ENCODE measurements around the gene SPSB2.
"Not testable (repeated sequence)": the region's sequence is repeated elsewhere in the genome, so short reads cannot be mapped to it uniquely, and the experiment has no call there.

SPSB2 gene

GRCh38 chr12:6899427-6899826 is 26.3 kb upstream of the SPSB2 start:
- Histone ChIP-seq H3K9me3 (ENCODE audit: control insufficient read depth, low read length) (no peaks in the 10 kb centered on the region), H3K4me3 (ENCODE audit: extremely low read depth, insufficient read depth, low read length, poor library complexity, severe bottlenecking) (no peak overlapping the region), H3K36me3 (ENCODE audit: control insufficient read depth, insufficient read depth, low read length) (no peaks in the 10 kb centered on the region), H3K4me1 (ENCODE audit: control insufficient read depth, insufficient read depth, low read length, poor library complexity, severe bottlenecking) (peaks cover 6% of the 10 kb centered on the region), H3K27ac (ENCODE audit: low read depth, low read length, severe bottlenecking) (no peak overlapping the region)
- 89 to 100% methylated on average over 2 to 3 of the region's 5 CpGs for WGBS, 2 experiments (ENCODE audit: insufficient coverage in 2 of 2)

GRCh38 chr12:6896846-6897435 is 23.8 kb upstream of the SPSB2 start:
- H3K36me3 ChIP-seq (ENCODE audit: control insufficient read depth, insufficient read depth, low read length) = no peaks in the 10 kb centered on the region
- H3K27ac ChIP-seq (ENCODE audit: low read depth, low read length, severe bottlenecking) = no peak overlapping the region
- no peak overlapping the region for H3K4me3 ChIP-seq (ENCODE audit: extremely low read depth, insufficient read depth, low read length, poor library complexity, severe bottlenecking)
- H3K9me3 ChIP-seq (ENCODE audit: control insufficient read depth, low read length) = no peaks in the 10 kb centered on the region
- H3K4me1 ChIP-seq (ENCODE audit: control insufficient read depth, insufficient read depth, low read length, poor library complexity, severe bottlenecking) = no peaks in the 10 kb centered on the region
- WGBS, 2 experiments (ENCODE audit: insufficient coverage in 2 of 2) = 79 to 89% methylated on average over 5 of the region's 6 CpGs

- Histone ChIP-seq H3K27ac (ENCODE audit: low read depth, low read length, severe bottlenecking) (no peak overlapping the region), H3K36me3 (ENCODE audit: control insufficient read depth, insufficient read depth, low read length) (no peaks in the 10 kb centered on the region), H3K9me3 (ENCODE audit: control insufficient read depth, low read length) (no peaks in the 10 kb centered on the region), H3K4me3 (ENCODE audit: extremely low read depth, insufficient read depth, low read length, poor library complexity, severe bottlenecking) (no peak overlapping the region), H3K4me1 (ENCODE audit: control insufficient read depth, insufficient read depth, low read length, poor library complexity, severe bottlenecking) (peaks cover 10% of the 10 kb centered on the region)
- WGBS, 2 experiments (ENCODE audit: insufficient coverage in 2 of 2) = 84% methylated on average over 2 of the region's 3 CpGs; no CpG with 5 or more reads in 1 of the 2 experiments
Measured at GRCh38 chr12:6894321-6894720, 21.2 kb upstream of the SPSB2 start.

DNA sequence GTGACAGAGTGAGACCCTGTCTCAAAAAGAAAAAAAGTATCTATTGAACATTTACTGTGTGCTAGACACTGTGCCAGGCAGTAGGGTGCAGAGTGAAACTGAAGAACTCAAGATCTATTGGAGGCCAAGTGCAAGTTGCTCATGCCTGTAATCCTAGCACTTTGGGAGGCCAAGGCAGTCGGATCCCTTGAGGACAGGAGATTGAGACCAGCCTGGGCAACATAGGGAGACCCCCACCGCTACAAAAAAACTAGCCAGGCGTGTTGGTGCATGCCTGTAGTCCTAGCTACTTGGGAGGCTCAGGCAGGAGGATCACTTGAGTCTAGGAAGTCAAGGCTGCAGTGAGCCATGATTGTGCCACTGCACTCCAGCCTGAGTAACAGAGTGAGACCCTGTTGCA is 19.6 kb upstream of the SPSB2 start:
- not testable (repeated sequence) for H3K27ac ChIP-seq (ENCODE audit: low read depth, low read length, severe bottlenecking); H3K4me3 ChIP-seq (ENCODE audit: extremely low read depth, insufficient read depth, low read length, poor library complexity, severe bottlenecking); H3K9me3 ChIP-seq (ENCODE audit: control insufficient read depth, low read length); H3K36me3 ChIP-seq (ENCODE audit: control insufficient read depth, insufficient read depth, low read length)
- peaks cover 10% of the 10 kb centered on the region for H3K4me1 ChIP-seq (ENCODE audit: control insufficient read depth, insufficient read depth, low read length, poor library complexity, severe bottlenecking)
- 96 to 100% methylated on average over 3 of the region's 3 CpGs for WGBS, 2 experiments (ENCODE audit: insufficient coverage in 2 of 2)

DNA sequence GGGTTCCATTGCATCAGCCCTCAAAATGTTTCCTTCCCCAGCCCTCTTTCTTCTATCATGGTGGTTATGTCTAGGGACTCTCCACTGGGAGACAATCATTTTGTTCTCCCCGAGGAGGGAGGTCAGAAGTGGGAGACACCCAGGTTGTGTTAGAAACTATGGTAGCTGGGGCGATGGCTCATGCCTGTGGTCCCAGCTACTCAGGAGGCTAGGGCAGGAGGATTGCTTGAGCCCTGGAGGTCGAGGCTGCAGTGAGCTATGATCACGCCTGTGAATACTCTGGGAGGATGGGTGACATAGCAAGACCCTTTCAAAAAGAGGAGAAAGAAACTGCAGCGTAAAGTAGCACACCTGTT is 18.5 kb upstream of the SPSB2 start:
- H3K36me3 ChIP-seq (ENCODE audit: control insufficient read depth, insufficient read depth, low read length) = peaks cover 4% of the 10 kb centered on the region
- peak overlapping the region; percentile 39 for H3K4me3 ChIP-seq (ENCODE audit: extremely low read depth, insufficient read depth, low read length, poor library complexity, severe bottlenecking)
- WGBS, 2 experiments (ENCODE audit: insufficient coverage in 2 of 2) = 92 to 93% methylated on average over 4 to 5 of the region's 5 CpGs
- peaks cover 10% of the 10 kb centered on the region for H3K4me1 ChIP-seq (ENCODE audit: control insufficient read depth, insufficient read depth, low read length, poor library complexity, severe bottlenecking)
- no peaks in the 10 kb centered on the region for H3K9me3 ChIP-seq (ENCODE audit: control insufficient read depth, low read length)
- H3K27ac ChIP-seq (ENCODE audit: low read depth, low read length, severe bottlenecking) = peak overlapping the region; percentile 85

DNA sequence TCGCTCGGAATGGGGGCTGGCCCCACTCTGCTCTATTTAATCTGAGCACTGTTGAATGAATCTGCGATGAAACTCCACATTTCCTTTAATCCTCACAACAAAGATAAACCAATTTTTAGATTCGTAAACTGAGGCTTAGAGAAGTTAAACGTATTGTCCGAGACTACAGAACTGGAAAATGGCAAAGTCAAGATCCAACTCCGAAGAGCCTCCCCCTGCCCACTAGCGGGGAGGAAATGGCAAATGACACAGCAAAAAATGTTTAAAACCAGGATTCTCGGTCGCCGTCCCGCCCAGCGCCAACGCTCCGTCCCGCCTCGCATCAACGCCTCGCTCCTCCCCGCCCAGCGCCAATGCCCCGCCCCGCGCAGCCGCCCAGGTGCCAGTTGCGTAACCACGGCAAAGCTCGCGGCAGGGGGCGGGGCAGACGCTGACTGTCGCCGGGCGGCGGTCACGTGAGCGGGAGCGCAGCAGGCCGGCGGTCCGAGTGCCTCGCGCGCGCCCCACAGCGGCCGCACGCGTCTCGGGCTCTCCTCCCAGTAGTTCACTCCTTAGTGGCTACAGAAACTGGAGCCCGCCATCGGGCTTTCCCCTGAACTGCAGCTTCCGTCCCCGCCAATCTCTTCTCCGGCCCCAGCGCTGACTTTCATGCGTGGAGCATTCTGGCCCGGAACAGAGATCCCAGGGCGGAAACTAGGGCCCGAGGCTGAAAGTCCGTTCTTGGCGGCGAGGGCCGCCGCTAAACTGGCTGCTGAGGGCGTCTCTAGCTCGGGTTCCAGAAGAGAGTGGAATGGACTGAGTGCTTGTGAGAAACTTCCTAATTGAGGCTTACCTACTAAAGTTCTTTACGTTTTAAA is 17.9 kb upstream of the SPSB2 start:
- WGBS, 2 experiments (ENCODE audit: insufficient coverage in 2 of 2) = 6 to 8% methylated on average over 52 to 64 of the region's 68 CpGs

DNA sequence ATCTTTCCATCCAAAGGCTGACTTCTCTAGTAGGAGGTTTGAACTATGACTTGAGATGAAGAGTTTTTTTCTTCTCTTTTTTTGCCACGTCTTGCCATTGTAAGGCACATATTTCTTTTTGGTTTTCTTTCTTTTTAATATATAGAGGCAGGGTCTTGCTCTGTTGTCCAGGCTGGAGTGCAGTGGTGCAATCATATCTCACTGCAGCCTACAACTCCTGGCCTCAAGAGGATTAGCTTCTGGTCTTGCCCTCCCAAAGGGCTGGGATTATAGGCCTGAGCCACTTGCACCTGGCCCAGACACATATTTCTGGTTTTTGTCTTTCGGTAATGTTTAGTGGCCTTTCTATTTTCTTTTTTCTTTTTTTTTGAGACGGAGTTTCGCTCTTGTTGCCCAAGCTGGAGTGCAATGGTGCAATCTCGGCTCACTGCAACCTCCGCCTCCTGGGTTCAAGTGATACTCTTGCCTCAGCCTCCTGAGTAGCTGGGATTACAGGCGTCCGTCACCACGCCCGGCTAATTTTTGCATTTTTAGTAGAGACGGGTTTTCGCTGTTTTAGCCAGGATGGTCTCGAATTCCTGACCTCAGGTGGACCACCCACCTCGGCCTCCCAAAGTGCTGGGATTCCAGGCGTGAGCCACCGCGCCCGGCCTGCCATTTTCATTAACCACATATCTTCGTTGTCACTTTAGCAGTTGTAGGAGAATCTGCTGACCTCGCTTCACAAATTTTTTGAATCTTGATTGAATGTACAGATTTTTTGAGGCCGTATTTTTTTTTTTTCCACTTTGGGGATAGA is 16.9 kb upstream of the SPSB2 start:
- not testable (repeated sequence) for H3K36me3 ChIP-seq (ENCODE audit: control insufficient read depth, insufficient read depth, low read length); H3K9me3 ChIP-seq (ENCODE audit: control insufficient read depth, low read length); H3K4me3 ChIP-seq (ENCODE audit: extremely low read depth, insufficient read depth, low read length, poor library complexity, severe bottlenecking)
- Histone ChIP-seq H3K27ac (ENCODE audit: low read depth, low read length, severe bottlenecking) (peak overlapping the region; percentile 98), H3K4me1 (ENCODE audit: control insufficient read depth, insufficient read depth, low read length, poor library complexity, severe bottlenecking) (peaks cover 10% of the 10 kb centered on the region)
- 94 to 97% methylated on average over 17 to 18 of the region's 21 CpGs for WGBS, 2 experiments (ENCODE audit: insufficient coverage in 2 of 2)

More for the DNA sequence above, 17.9 kb upstream of the SPSB2 start:
- H3K4me1 ChIP-seq (ENCODE audit: control insufficient read depth, insufficient read depth, low read length, poor library complexity, severe bottlenecking) = peaks cover 10% of the 10 kb centered on the region
- peak overlapping the region; percentile 98 for H3K27ac ChIP-seq (ENCODE audit: low read depth, low read length, severe bottlenecking)
- peaks cover 4% of the 10 kb centered on the region for H3K36me3 ChIP-seq (ENCODE audit: control insufficient read depth, insufficient read depth, low read length)
- no peaks in the 10 kb centered on the region for H3K9me3 ChIP-seq (ENCODE audit: control insufficient read depth, low read length)
- peak overlapping the region; percentile 39 for H3K4me3 ChIP-seq (ENCODE audit: extremely low read depth, insufficient read depth, low read length, poor library complexity, severe bottlenecking)

DNA sequence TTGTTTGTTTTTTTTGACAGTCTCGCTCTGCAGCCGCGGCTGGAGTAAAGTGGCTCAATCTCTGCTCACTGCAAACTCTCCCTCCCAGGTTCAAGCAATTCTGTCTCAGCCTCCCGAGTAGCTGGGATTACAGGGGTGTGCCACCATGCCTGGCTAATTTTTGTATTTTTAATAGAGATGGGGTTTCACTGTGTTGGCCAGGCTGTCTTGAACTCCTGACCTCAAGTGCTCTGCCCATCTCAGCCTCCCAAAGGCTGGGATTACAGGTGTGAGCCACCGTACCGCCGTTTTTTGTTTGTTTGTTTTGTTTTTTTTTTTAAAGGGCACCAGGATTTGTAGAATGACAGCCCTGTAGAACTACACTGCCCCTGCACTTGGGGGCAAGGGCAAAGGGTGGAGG is 15.7 kb upstream of the SPSB2 start:
- Histone ChIP-seq H3K4me1 (ENCODE audit: control insufficient read depth, insufficient read depth, low read length, poor library complexity, severe bottlenecking) (peaks cover 10% of the 10 kb centered on the region), H3K36me3 (ENCODE audit: control insufficient read depth, insufficient read depth, low read length) (peaks cover 13% of the 10 kb centered on the region)
- H3K4me3 ChIP-seq (ENCODE audit: extremely low read depth, insufficient read depth, low read length, poor library complexity, severe bottlenecking); H3K27ac ChIP-seq (ENCODE audit: low read depth, low read length, severe bottlenecking); H3K9me3 ChIP-seq (ENCODE audit: control insufficient read depth, low read length): not testable (repeated sequence)
- 58 to 100% methylated on average over 3 to 4 of the region's 7 CpGs for WGBS, 2 experiments (ENCODE audit: insufficient coverage in 2 of 2)

GRCh38 chr12:6888360-6888759 is 15.3 kb upstream of the SPSB2 start:
- Histone ChIP-seq H3K9me3 (ENCODE audit: control insufficient read depth, low read length) (no peaks in the 10 kb centered on the region), H3K36me3 (ENCODE audit: control insufficient read depth, insufficient read depth, low read length) (peaks cover 15% of the 10 kb centered on the region), H3K4me1 (ENCODE audit: control insufficient read depth, insufficient read depth, low read length, poor library complexity, severe bottlenecking) (peaks cover 10% of the 10 kb centered on the region), H3K4me3 (ENCODE audit: extremely low read depth, insufficient read depth, low read length, poor library complexity, severe bottlenecking) (no peak overlapping the region), H3K27ac (ENCODE audit: low read depth, low read length, severe bottlenecking) (no peak overlapping the region)
- 86 to 100% methylated on average over 2 of the region's 2 CpGs for WGBS, 2 experiments (ENCODE audit: insufficient coverage in 2 of 2)

- Histone ChIP-seq H3K36me3 (ENCODE audit: control insufficient read depth, insufficient read depth, low read length) (peaks cover 15% of the 10 kb centered on the region), H3K4me1 (ENCODE audit: control insufficient read depth, insufficient read depth, low read length, poor library complexity, severe bottlenecking) (peaks cover 10% of the 10 kb centered on the region), H3K27ac (ENCODE audit: low read depth, low read length, severe bottlenecking) (no peak overlapping the region), H3K4me3 (ENCODE audit: extremely low read depth, insufficient read depth, low read length, poor library complexity, severe bottlenecking) (no peak overlapping the region), H3K9me3 (ENCODE audit: control insufficient read depth, low read length) (no peaks in the 10 kb centered on the region)
- 97 to 98% methylated on average over 6 to 7 of the region's 8 CpGs for WGBS, 2 experiments (ENCODE audit: insufficient coverage in 2 of 2)
Measured at GRCh38 chr12:6887460-6887859, 14.4 kb upstream of the SPSB2 start.
